Activated naive CD8-positive, alpha-beta T cell treated with anti-CD3 and anti-CD28 coated beads, Interleukin-2, amount 10 ng/mL, durations not matched to agents 7 days and 5 days (primary cell): Measurements from ENCODE around the gene HMGXB3. TPM values are rescaled to one million over a fixed set of nuclear protein-coding genes. Genes with fewer than 3 reads are reported as not detected.

Experiments
- ATAC-seq: fragments of 150-1000 bp; cut with Tn5 transposase; one replicate; pipeline ENCODE4 v1.10.0; 2021; ENCODE audit warnings: low read depth, moderate library complexity
- POLR2A ChIA-PET: fragments of 350-600 bp; sonication (Branson Sonifier 250); formaldehyde crosslinking; loops from one replicate; lab custom pipeline; 2021; ENCODE audit warnings: antibody characterized with exemption; lab: Charles Lee
- DNase-seq: peaks from one replicate; pipeline ENCODE4 v3.0.0; 2021
- H3K27ac Mint-ChIP-seq: one replicate; pipeline ENCODE4 v1.8.0; 2022; ENCODE audit warnings: mild to moderate bottlenecking, mixed read lengths
- H3K27me3 Mint-ChIP-seq: one replicate; pipeline ENCODE4 v1.8.0; 2022; ENCODE audit warnings: mild to moderate bottlenecking, moderate library complexity, mixed read lengths
- H3K36me3 Mint-ChIP-seq: one replicate; pipeline ENCODE4 v1.8.0; 2021; ENCODE audit warnings: mild to moderate bottlenecking, mixed read lengths
- H3K4me1 Mint-ChIP-seq: one replicate; pipeline ENCODE4 v1.8.0; 2021; ENCODE audit warnings: mixed read lengths
- H3K4me3 Mint-ChIP-seq: one replicate; pipeline ENCODE4 v1.8.0; 2022; ENCODE audit warnings: mild to moderate bottlenecking, moderate library complexity, mixed read lengths
- H3K9me3 Mint-ChIP-seq: one replicate; pipeline ENCODE4 v1.8.0; 2021; ENCODE audit warnings: mixed read lengths
- total RNA-seq, 2 experiments: library from RNA; stranded (reverse); gene quantifications; one replicate each; pipeline ENCODE4 v1.2.3, GENCODE V29; 2021

Gene HMGXB3
- total RNA-seq, 2 experiments from 2014 or later = 36.3 to 41.3 TPM

- DNase-seq (no peak), ATAC-seq (no peak)
- no peaks in the 10 kb centered on the region for H3K9me3 Mint-ChIP-seq
- no peak overlapping the region for H3K4me3 Mint-ChIP-seq
- POLR2A ChIA-PET = no interaction called here
- H3K27me3 Mint-ChIP-seq = peaks cover 11% of the 10 kb centered on the region
- no peak overlapping the region for H3K27ac Mint-ChIP-seq
- H3K4me1 Mint-ChIP-seq = peaks cover 15% of the 10 kb centered on the region
- H3K36me3 Mint-ChIP-seq = no peaks in the 10 kb centered on the region
Observed at GRCh38 chr5:150063638-150064037, 63.1 kb downstream of the HMGXB3 start.

- peak overlapping the region; percentile 34 for H3K27ac Mint-ChIP-seq
- no peaks in the 10 kb centered on the region for H3K9me3 Mint-ChIP-seq
- H3K4me3 Mint-ChIP-seq = no peak overlapping the region
- POLR2A ChIA-PET = no interaction called here
- DNase-seq = no peak
- ATAC-seq = no peak
- no peaks in the 10 kb centered on the region for H3K36me3 Mint-ChIP-seq
- H3K4me1 Mint-ChIP-seq = peaks cover 13% of the 10 kb centered on the region
- H3K27me3 Mint-ChIP-seq = peaks cover 11% of the 10 kb centered on the region
Observed at GRCh38 chr5:150064681-150065220, 64.2 kb downstream of the HMGXB3 start.

GRCh38 chr5:150065346-150065745 is 64.8 kb downstream of the HMGXB3 start:
- POLR2A ChIA-PET = no interaction called here

GRCh38 chr5:150065886-150066285 is 65.3 kb downstream of the HMGXB3 start:
- POLR2A ChIA-PET = no interaction called here
- ATAC-seq = no peak
- H3K36me3 Mint-ChIP-seq = no peaks in the 10 kb centered on the region
- no peaks in the 10 kb centered on the region for H3K9me3 Mint-ChIP-seq
- DNase-seq = no peak
- peaks cover 13% of the 10 kb centered on the region for H3K4me1 Mint-ChIP-seq
- H3K27me3 Mint-ChIP-seq = peaks cover 11% of the 10 kb centered on the region
- H3K27ac Mint-ChIP-seq = no peak overlapping the region
- H3K4me3 Mint-ChIP-seq = no peak overlapping the region

More at GRCh38 chr5:150065346-150065745, 64.8 kb downstream of the HMGXB3 start:
- Mint-ChIP-seq H3K9me3 (no peaks in the 10 kb centered on the region), H3K27me3 (peaks cover 11% of the 10 kb centered on the region), H3K4me1 (peaks cover 13% of the 10 kb centered on the region), H3K4me3 (no peak overlapping the region), H3K27ac (no peak overlapping the region), H3K36me3 (no peaks in the 10 kb centered on the region)
- DNase-seq (no peak), ATAC-seq (no peak)

- H3K4me3 Mint-ChIP-seq = no peak overlapping the region
- H3K4me1 Mint-ChIP-seq = peaks cover 13% of the 10 kb centered on the region
- peaks cover 11% of the 10 kb centered on the region for H3K27me3 Mint-ChIP-seq
- no peak for ATAC-seq
- H3K27ac Mint-ChIP-seq = no peak overlapping the region
- no peaks in the 10 kb centered on the region for H3K36me3 Mint-ChIP-seq
- POLR2A ChIA-PET = no interaction called here
- no peak for DNase-seq
- H3K9me3 Mint-ChIP-seq = no peaks in the 10 kb centered on the region
Observed at GRCh38 chr5:150066436-150066835, 65.9 kb downstream of the HMGXB3 start.

GRCh38 chr5:150066901-150067396 is 66.4 kb downstream of the HMGXB3 start:
- DNase-seq (no peak), ATAC-seq (peak; percentile 80)
- H3K9me3 Mint-ChIP-seq = no peaks in the 10 kb centered on the region
- POLR2A ChIA-PET = no interaction called here
- H3K36me3 Mint-ChIP-seq = no peaks in the 10 kb centered on the region
- peaks cover 11% of the 10 kb centered on the region for H3K27me3 Mint-ChIP-seq
- peaks cover 13% of the 10 kb centered on the region for H3K4me1 Mint-ChIP-seq
- no peak overlapping the region for H3K27ac Mint-ChIP-seq
- H3K4me3 Mint-ChIP-seq = no peak overlapping the region

- Mint-ChIP-seq H3K9me3 (no peaks in the 10 kb centered on the region), H3K27ac (no peak overlapping the region), H3K27me3 (peaks cover 11% of the 10 kb centered on the region), H3K36me3 (no peaks in the 10 kb centered on the region), H3K4me1 (peaks cover 13% of the 10 kb centered on the region), H3K4me3 (no peak overlapping the region)
- DNase-seq (no peak), ATAC-seq (peak; percentile 46)
- POLR2A ChIA-PET = no interaction called here
Observed at GRCh38 chr5:150067405-150067960, 66.9 kb downstream of the HMGXB3 start.

- Mint-ChIP-seq H3K27me3 (peaks cover 11% of the 10 kb centered on the region), H3K27ac (no peak overlapping the region), H3K36me3 (no peaks in the 10 kb centered on the region), H3K4me3 (no peak overlapping the region), H3K4me1 (peaks cover 13% of the 10 kb centered on the region), H3K9me3 (no peaks in the 10 kb centered on the region)
- POLR2A ChIA-PET = no interaction called here
- ATAC-seq (no peak), DNase-seq (no peak)
Observed at GRCh38 chr5:150068071-150068470, 67.5 kb downstream of the HMGXB3 start.

GRCh38 chr5:150068472-150068871 is 67.9 kb downstream of the HMGXB3 start:
- H3K9me3 Mint-ChIP-seq = no peaks in the 10 kb centered on the region
- no peak overlapping the region for H3K27ac Mint-ChIP-seq
- POLR2A ChIA-PET = no interaction called here
- peaks cover 9% of the 10 kb centered on the region for H3K27me3 Mint-ChIP-seq
- DNase-seq = no peak
- no peak overlapping the region for H3K4me3 Mint-ChIP-seq
- no peak for ATAC-seq
- H3K4me1 Mint-ChIP-seq = peaks cover 13% of the 10 kb centered on the region
- H3K36me3 Mint-ChIP-seq = no peaks in the 10 kb centered on the region

- DNase-seq = peak; percentile 7
- Mint-ChIP-seq H3K9me3 (no peaks in the 10 kb centered on the region), H3K4me1 (peaks cover 13% of the 10 kb centered on the region), H3K27ac (no peak overlapping the region), H3K36me3 (no peaks in the 10 kb centered on the region), H3K4me3 (no peak overlapping the region), H3K27me3 (peaks cover 6% of the 10 kb centered on the region)
- POLR2A ChIA-PET = interaction anchor here (0.6 kb wide), 1 partner anchor 49 kb away, joined by 4 read pairs; no protein-coding TSS in a partner anchor
- ATAC-seq = no peak
Observed at GRCh38 chr5:150068961-150069645, 68.6 kb downstream of the HMGXB3 start.

GRCh38 chr5:150069672-150070627 is 69.4 kb downstream of the HMGXB3 start:
- POLR2A ChIA-PET = interaction anchor here (0.6 kb wide), 1 partner anchor 50 kb away, joined by 4 read pairs; no protein-coding TSS in a partner anchor
- H3K9me3 Mint-ChIP-seq = no peaks in the 10 kb centered on the region
- H3K36me3 Mint-ChIP-seq = no peaks in the 10 kb centered on the region
- H3K4me1 Mint-ChIP-seq = peaks cover 13% of the 10 kb centered on the region
- H3K4me3 Mint-ChIP-seq = no peak overlapping the region
- peak; percentile 19 for DNase-seq
- no peak overlapping the region for H3K27ac Mint-ChIP-seq
- no peak for ATAC-seq
- peaks cover under 1% of the 10 kb centered on the region for H3K27me3 Mint-ChIP-seq

GRCh38 chr5:150070821-150071220 is 70.3 kb downstream of the HMGXB3 start:
- no peaks in the 10 kb centered on the region for H3K9me3 Mint-ChIP-seq
- no peaks in the 10 kb centered on the region for H3K36me3 Mint-ChIP-seq
- DNase-seq (peak; percentile 9), ATAC-seq (no peak)
- no peak overlapping the region for H3K4me3 Mint-ChIP-seq
- peaks cover 13% of the 10 kb centered on the region for H3K4me1 Mint-ChIP-seq
- POLR2A ChIA-PET = no interaction called here
- H3K27me3 Mint-ChIP-seq = no peaks in the 10 kb centered on the region
- no peak overlapping the region for H3K27ac Mint-ChIP-seq

GRCh38 chr5:150073086-150073625 is 72.6 kb downstream of the HMGXB3 start:
- POLR2A ChIA-PET = no interaction called here
- no peaks in the 10 kb centered on the region for H3K27me3 Mint-ChIP-seq
- ATAC-seq (no peak), DNase-seq (peak; percentile 9)
- no peak overlapping the region for H3K27ac Mint-ChIP-seq
- H3K4me3 Mint-ChIP-seq = no peak overlapping the region
- H3K4me1 Mint-ChIP-seq = peaks cover 2% of the 10 kb centered on the region
- no peaks in the 10 kb centered on the region for H3K9me3 Mint-ChIP-seq
- no peaks in the 10 kb centered on the region for H3K36me3 Mint-ChIP-seq
